DMS114 treated with DMSO at 0.1 percent for 48 hours (cell line): Measurements from ENCODE around the gene COL4A2.
"Not testable (repeated sequence)": the region's sequence is repeated elsewhere in the genome, so short reads cannot be mapped to it uniquely, and the experiment has no call there.

Experiments
- DNase-seq: peaks from one replicate; lab custom pipeline; 2025; ENCODE audit not compliant: unreplicated experiment; lab: John Stamatoyannopoulos, UW

The COL4A2 gene

DNA sequence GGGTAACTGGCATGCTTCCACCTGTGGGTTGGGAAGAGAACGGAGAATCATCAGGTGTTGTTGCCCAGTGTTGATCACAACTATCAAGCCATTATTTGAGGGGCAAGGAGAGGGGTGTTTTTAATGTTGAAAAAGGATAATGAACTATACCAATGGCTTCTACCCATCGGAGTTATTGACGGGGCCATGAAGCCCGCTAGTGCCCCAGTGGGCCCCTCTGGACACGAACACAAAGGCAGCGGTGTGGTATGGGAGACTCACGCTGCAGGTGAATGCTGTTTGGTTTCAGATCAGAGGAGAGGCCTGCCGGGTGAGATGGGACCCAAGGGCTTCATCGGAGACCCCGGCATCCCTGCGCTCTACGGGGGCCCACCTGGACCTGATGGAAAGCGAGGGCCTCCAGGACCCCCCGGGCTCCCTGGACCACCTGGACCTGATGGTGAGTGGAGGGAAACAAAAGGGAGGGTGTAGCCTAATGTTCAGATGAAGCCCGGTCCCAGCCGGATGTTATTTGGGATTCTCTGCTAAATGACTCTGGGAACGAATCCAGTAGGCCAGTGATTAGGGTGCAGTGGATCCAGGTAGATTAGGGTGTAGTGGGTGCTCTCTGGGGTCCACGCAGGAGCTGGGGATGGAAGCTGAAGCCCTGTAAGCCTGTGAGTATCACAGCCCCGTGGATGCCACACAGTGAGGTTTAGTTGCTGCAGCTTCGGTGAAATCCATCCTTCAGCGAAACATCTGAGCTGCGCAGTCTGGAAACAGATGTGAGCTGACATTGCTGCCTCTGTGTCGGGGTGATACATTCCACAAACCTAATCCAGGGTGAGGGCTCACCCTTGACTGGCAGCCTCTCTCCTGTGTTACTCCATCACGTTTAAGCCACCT lies 143.2 kb downstream of the COL4A2 start:
- no peak for DNase-seq

DNA sequence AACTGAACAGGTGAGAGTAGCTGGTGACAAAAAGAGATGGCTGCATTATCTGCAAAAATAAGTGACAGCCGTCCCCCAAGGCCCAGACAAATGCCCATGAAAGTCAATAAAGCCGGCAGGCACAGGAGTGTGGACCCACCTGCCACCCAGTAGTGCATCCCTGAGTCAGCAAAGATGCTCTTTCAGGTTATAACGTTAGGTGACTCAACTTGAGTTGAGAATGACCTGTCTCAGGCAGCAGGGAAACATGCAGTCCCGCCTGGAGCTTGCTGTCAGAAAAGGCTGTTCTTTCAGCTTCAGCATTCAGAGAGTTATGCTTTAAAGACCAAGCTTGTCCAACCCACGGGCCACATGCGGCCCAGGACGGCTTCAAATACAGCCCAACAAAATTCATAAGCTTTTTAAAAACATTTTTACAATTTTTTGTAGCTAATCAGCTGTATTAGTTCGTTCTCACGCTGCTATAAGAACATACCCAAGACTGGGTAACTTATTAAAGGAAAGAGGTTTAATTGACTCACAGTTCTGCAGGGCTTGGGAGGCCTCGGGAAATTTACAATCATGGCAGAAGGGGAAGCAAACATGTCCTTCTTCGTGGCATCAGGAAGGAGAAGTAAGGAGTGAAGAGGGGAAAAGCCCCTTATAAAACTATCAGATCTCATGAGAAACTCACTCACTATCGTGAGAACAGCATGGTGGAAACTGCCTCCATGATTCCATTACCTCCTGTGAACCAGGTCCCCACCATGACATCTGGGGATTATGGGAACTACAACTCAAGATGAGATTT lies 144.1 kb downstream of the COL4A2 start:
- DNase-seq, result no peak

DNA sequence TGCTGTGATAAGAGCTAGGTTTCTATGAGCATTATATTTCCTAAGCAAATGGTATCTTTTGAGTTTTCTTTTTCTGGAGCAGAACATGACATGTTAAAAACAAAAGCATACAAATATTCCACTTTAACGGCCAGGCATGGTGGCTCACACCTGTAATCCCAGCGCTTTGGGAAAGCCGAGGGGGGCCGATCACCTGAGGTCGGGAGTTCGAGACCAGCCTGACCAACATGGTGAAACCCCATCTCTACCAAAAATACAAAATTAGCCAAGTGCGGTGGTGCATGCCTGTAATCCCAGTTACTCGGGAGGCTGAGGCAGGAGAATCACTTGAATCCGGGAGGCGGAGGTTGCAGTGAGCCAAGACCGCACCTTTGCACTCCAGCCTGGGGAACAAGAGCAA lies 146.0 kb downstream of the COL4A2 start:
- DNase-seq, result not testable (repeated sequence)

- no peak for DNase-seq
These were observed 146.7 kb downstream of the COL4A2 start for GRCh38 chr13:110453797-110454196.

GRCh38 chr13:110454227-110454859 lies 147.3 kb downstream of the COL4A2 start:
- DNase-seq, result no peak

DNA sequence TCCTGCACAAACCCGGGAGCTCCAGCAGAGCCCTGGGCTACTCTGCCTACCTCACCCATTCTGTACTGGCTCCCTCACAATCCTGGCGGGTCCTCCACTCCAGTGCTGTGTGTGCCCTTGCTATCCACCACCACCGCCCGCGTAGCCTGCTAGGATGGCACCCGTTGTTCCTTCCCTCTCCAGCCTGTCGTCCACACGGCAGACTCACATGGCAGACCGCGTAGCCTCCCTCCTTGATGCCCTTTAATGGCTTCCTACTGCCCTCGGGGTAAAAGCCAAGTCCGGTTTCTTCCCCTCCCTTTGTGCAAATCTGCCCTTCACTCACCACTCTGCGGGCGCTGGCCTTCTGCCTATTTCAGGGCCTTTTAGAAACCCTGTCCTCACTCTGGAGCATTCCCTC lies 147.9 kb downstream of the COL4A2 start:
- no peak for DNase-seq

GRCh38 chr13:110455444-110455843 lies 148.4 kb downstream of the COL4A2 start:
- DNase-seq, result no peak

DNA sequence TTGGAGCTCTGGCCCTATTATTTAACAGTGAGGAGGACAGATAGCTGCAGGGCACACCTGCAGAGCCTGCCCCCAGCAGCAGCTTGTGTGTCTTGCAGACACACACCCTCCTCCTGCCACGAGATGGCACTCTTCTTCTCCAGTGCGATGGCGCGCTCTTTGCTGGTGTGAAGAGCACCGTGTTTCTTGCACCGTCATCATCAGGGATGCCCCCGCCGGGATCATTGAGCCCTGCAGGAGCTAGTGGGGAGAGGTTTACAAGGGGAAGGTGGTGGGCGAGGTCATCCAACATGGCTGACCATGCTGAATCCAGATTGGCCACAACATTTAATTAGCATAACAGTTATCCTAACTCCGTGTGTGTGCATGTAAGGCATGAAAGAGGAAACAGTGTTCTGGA lies 148.9 kb downstream of the COL4A2 start:
- peak; percentile 36 for DNase-seq

- DNase-seq, result no peak
These were observed 149.5 kb downstream of the COL4A2 start for GRCh38 chr13:110456550-110456949.

DNA sequence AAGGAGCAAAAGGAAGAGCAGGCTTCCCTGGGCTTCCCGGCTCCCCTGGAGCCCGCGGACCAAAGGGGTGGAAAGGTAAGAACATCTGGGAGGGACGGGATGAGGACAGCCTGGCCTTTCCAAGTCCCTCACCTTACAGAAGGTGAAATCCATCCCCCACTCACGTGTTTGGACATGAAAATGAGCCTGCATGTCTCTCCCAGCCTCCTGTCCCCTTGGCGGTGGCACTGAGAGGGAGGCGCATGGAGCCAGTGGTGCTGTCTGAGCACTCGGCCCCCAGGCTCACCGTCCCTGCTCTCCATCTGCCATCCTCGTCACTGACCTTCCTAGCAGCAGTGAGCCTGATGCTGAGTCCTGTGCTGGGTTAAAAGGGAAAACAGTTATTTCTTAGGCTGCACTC lies 150.3 kb downstream of the COL4A2 start:
- DNase-seq, result no peak

- no peak for DNase-seq
These were observed 150.9 kb downstream of the COL4A2 start for GRCh38 chr13:110458017-110458416.

GRCh38 chr13:110458594-110459365 lies 151.7 kb downstream of the COL4A2 start:
- no peak for DNase-seq

DNA sequence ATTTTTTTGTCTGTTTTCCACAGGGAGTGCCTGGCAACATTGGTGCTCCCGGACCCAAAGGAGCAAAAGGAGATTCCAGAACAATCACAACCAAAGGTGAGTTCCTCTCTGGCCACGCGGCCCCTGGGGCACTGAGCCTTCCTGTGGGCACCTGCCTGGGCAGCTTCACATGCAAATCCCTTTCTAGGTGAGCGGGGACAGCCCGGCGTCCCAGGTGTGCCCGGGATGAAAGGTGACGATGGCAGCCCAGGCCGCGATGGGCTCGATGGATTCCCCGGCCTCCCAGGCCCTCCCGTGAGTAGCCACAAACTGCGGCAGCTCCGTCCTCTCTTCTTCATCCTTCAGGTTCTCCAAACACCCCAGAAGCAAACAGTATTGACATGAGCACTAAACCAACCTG lies 155.0 kb downstream of the COL4A2 start:
- DNase-seq, result no peak

- DNase-seq, result no peak
These were observed 156.1 kb downstream of the COL4A2 start for GRCh38 chr13:110463156-110463555.

GRCh38 chr13:110463871-110464510 lies 156.9 kb downstream of the COL4A2 start:
- DNase-seq, result no peak

- DNase-seq, result no peak
These were observed 157.7 kb downstream of the COL4A2 start for GRCh38 chr13:110464556-110465333.

DNA sequence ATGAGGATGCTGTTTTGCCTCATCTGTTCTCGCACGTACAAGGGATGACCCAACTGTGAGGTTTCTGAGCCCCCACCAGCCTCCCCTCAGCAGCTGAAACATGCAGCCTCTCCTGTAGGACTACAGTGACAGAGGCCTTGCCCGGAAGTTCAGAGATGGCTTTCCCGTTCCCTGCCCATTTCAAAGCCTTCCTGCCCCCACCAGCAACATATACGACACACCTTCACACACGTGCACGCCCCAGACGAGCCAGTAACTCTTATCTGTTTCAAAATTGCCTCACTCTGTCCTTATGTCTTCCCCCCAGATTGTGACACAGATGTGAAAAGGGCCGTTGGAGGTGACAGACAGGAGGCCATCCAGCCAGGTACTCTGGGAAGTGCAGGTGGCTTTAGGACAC lies 158.6 kb downstream of the COL4A2 start:
- DNase-seq, result no peak

- no peak for DNase-seq
These were observed 159.3 kb downstream of the COL4A2 start for GRCh38 chr13:110466266-110466915.

DNA sequence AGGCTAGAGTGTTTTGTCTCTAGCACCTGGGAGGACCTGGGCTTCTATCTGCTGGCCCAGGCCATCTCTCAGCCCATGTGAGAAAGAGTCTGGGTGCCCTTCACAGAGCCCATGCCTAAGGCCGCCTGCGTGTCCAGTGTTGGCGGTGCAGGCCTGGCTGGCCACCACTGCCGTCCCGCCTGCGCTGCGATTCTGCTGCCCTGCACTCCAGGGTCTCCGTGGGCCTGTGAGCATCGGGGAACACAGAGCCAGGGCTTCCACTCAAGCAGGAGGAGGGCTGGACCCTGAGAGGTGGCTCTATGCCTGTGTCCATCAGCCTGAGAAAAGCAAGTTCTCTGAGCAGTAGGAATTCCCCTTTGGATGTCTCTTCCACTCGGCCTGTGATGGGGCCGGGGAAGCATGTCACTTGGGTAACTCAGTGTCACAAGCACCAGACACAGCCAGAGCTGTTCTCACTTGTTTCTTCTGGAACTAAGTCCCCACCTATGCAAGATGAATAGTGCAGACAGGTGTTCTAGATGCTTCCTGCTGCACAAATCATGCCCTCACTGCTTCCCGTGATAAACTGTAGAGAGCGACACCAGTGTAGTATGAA lies 160.5 kb downstream of the COL4A2 start:
- no peak for DNase-seq
